CD8-positive, alpha-beta memory T cell (primary cell): ENCODE measurements around the gene FKRP. TPM values are rescaled to one million over a fixed set of nuclear protein-coding genes. Genes with fewer than 3 reads are reported as not detected.
"Not testable (repeated sequence)": the region's sequence is repeated elsewhere in the genome, so short reads cannot be mapped to it uniquely, and the experiment has no call there.

Experiments
- CTCF ChIA-PET: fragments of 350-600 bp; sonication (Branson Sonifier 250); formaldehyde crosslinking; loops from one replicate; lab custom pipeline; 2021; ENCODE audit warnings: antibody characterized with exemption; lab: Charles Lee
- POLR2A ChIA-PET: fragments of 350-600 bp; sonication (Branson Sonifier 250); formaldehyde crosslinking; loops from one replicate; lab custom pipeline; 2021; ENCODE audit warnings: antibody characterized with exemption; lab: Charles Lee
- DNase-seq, 5 donors: peaks; one replicate each; pipeline versions ENCODE4 v3.0.0 to v3.0.0-alpha.2; 2020 to 2022; ENCODE audit warnings: mixed read lengths in 1 of 5
- H3K27ac ChIP-seq: one replicate; pipeline ENCODE4 v1.7.0; 2013; ENCODE audit warnings: low read depth, mild to moderate bottlenecking, low read length, moderate library complexity
- H3K27me3 ChIP-seq: 2 replicates; pipeline ENCODE4 v1.7.0; 2013; ENCODE audit warnings: low read length, mild to moderate bottlenecking; ENCODE audit not compliant: insufficient read depth, poor library complexity, severe bottlenecking
- H3K36me3 ChIP-seq: 2 replicates; pipeline ENCODE4 v1.7.0; 2013; ENCODE audit warnings: mild to moderate bottlenecking, low read length, moderate library complexity; ENCODE audit not compliant: insufficient read depth
- H3K4me1 ChIP-seq: 2 replicates; pipeline ENCODE4 v1.7.0; 2013; ENCODE audit warnings: mild to moderate bottlenecking, low read length, moderate library complexity; ENCODE audit not compliant: insufficient read depth
- H3K4me3 ChIP-seq: 2 replicates; pipeline ENCODE4 v1.7.0; 2013; ENCODE audit warnings: mild to moderate bottlenecking, low read length
- H3K9me3 ChIP-seq: 2 replicates; pipeline ENCODE4 v1.7.0; 2013; ENCODE audit warnings: mild to moderate bottlenecking, low read length
- H3K27ac Mint-ChIP-seq, 8 donors: one replicate each; pipeline ENCODE4 v1.8.0; 2020 to 2021; ENCODE audit warnings: mixed read lengths in 8 of 8, mild to moderate bottlenecking in 6 of 8, inconsistent platforms in 3 of 8, moderate library complexity in 3 of 8
- H3K27me3 Mint-ChIP-seq, 2 donors: one replicate each; pipeline ENCODE4 v1.8.0; 2020 to 2021; ENCODE audit warnings: mixed read lengths in 2 of 2, mild to moderate bottlenecking in 1 of 2, moderate library complexity in 1 of 2
- H3K36me3 Mint-ChIP-seq, 3 donors: one replicate each; pipeline ENCODE4 v1.8.0; 2020 to 2021; ENCODE audit warnings: mixed read lengths in 3 of 3, inconsistent platforms in 1 of 3, mild to moderate bottlenecking in 1 of 3
- H3K4me1 Mint-ChIP-seq, 3 donors: one replicate each; pipeline ENCODE4 v1.8.0; 2020 to 2021; ENCODE audit warnings: mixed read lengths in 3 of 3, inconsistent platforms in 1 of 3, mild to moderate bottlenecking in 1 of 3
- H3K4me3 Mint-ChIP-seq, 7 donors: one replicate each; pipeline ENCODE4 v1.8.0; 2020 to 2021; ENCODE audit warnings: mixed read lengths in 7 of 7, mild to moderate bottlenecking in 6 of 7, moderate library complexity in 4 of 7, inconsistent platforms in 2 of 7
- H3K9me3 Mint-ChIP-seq, 5 donors: one replicate each; pipeline ENCODE4 v1.8.0; 2020 to 2022; ENCODE audit warnings: mixed read lengths in 5 of 5, mild to moderate bottlenecking in 3 of 5, moderate library complexity in 2 of 5, inconsistent platforms in 1 of 5
- polyA plus RNA-seq: library from polyadenylated mRNA; unstranded; fragments of 300-500 nt; fragmentation: Illumina TruSeq; gene quantifications from one replicate; pipeline ENCODE4 v1.2.3, GENCODE V29; 2021
- total RNA-seq, 2 experiments: library from RNA; stranded (reverse); gene quantifications; one replicate each; pipeline ENCODE4 v1.2.3, GENCODE V29; 2021

FKRP gene
- total and polyA plus RNA-seq, 3 experiments from 2014 or later: 6.4 to 24.4 (median 21.6) TPM

DNA sequence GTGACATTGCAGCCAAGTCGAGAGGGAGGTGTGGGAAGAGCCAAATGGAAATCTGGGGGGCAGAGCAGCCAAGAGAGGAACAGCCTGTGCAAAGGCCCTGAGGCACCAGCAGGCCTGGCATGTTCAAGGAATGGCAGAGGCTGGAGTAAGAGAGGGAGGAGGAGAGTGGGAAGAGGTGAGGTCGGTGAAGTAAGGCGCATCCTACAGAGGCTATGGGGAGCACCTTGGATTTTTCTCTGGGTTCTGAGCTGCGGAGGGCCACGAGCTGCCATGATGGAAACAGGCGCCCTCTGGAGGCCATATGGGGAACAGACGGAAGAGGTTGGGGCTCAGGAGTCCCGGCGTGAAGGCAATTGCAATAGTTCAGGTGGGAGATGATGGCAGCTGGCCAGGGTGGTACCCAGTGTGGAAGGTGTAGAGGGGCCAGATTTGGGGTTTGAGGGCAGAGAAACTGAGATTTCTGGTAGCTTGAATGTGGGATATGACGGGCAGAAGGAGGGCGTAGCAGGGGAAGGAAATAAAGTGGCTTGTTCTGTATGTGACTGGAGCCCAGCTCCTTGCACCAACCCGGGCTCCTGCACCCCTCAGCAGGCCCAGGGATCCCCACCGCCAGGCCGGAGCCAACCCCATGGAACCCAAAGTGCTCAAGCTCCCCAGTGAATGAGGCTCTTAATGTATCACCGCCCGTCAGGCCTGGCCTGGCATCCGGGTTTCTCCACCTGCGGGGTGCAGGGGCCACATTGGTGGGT is 20.9 kb downstream of the FKRP start:
- Histone ChIP-seq H3K36me3 (no peaks in the 10 kb centered on the region), H3K27me3 (no peaks in the 10 kb centered on the region), H3K4me3 (no peak overlapping the region), H3K27ac (no peak overlapping the region), H3K9me3 (no peaks in the 10 kb centered on the region), H3K4me1 (no peaks in the 10 kb centered on the region)
- ChIA-PET CTCF (interaction anchor here (0.6 to 3.2 kb wide), 14 partner anchors 9 to 106 kb away, joined by 3 to 23 read pairs (median 4); partner anchors contain the start of genes DACT3 and SLC1A5), POLR2A (no interaction called here)
- H3K4me3 Mint-ChIP-seq: no peak overlapping the region
- peaks cover 4 to 6% (median 4%) of the 10 kb centered on the region in 3 donors for H3K4me1 Mint-ChIP-seq
- H3K27me3 Mint-ChIP-seq: peaks cover 0 to 1% of the 10 kb centered on the region in 2 donors
- DNase-seq: peak; percentile 41 to 75 (median 44)
- H3K36me3 Mint-ChIP-seq: no peaks in the 10 kb centered on the region
- peak overlapping the region in 2 of 8 donors; percentile 53 to 77 for H3K27ac Mint-ChIP-seq
- H3K9me3 Mint-ChIP-seq: no peaks in the 10 kb centered on the region

DNA sequence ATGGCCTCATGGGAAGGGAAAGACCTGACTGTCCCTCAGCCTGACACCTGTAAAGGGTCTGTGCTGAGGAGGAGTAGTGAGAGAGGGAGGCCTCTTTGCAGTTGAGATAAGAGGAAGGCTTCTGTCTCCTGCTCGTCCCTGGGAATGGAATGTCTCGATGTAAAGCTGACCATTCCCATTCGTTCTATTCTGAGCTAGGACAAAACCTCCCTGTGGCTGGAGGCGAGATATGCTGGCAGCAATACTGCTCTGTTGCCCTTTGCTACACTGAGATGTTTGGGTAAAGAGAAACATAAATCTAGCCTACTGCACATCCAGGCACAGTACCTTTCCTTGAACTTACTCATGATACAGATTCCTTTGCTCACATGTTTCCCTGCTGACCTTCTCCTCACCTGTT is 22.9 kb downstream of the FKRP start:
- not testable (repeated sequence) for H3K4me1 ChIP-seq, H3K4me3 Mint-ChIP-seq, H3K36me3 Mint-ChIP-seq, H3K27me3 Mint-ChIP-seq, H3K9me3 ChIP-seq, H3K9me3 Mint-ChIP-seq, H3K27me3 ChIP-seq, DNase-seq, H3K36me3 ChIP-seq, H3K27ac ChIP-seq, H3K4me3 ChIP-seq, H3K4me1 Mint-ChIP-seq
- H3K27ac Mint-ChIP-seq: peak overlapping the region in 1 of 8 donors; percentile 76
- POLR2A ChIA-PET: interaction anchor here (1.2 kb wide), 1 partner anchor 16 kb away, joined by 3 read pairs; no protein-coding TSS in a partner anchor
- CTCF ChIA-PET: interaction anchor here (1.9 to 2.4 kb wide), 2 partner anchors 11 to 72 kb away, joined by 7 to 12 read pairs; no protein-coding TSS in a partner anchor

DNA sequence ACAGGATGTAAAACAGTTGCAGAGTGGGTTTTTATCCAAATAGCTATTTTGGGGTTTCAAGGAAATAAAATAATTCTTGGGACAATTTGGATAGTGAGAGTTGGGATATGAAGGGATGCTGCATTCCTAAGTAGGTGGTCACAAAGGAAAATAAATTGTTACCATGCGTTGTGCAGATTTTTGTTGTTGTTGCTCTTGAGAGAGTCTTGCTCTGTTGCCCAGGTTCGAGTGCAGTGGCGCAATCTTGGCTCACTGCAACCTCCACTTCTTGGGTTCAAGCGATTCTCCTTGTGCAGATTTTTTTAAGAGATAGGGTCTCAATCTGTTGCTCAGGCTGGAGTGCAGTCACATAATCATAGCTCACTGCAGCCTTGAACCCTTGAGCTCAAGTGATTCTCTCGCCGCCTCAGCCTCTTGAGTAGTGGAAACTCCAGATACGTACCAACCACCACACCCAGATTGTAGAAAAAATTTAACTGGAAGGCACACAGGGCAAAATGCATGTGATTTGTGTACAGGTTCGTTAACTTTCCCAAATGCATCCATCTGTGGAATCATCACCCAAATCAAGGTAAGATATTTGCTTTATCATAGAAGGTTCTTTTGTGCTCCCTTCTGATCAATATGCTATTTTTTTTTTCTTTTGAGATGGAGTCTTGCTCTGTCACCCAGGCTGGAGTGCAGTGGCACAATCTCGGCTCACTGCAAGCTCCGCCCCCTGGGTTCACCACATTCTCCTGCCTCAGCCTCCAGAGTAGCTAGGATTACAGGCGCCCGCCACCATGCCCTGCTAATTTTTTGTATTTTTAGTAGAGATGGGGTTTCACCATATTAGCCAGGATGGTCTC is 26.5 kb downstream of the FKRP start:
- ChIA-PET CTCF (interaction anchor here (1.0 kb wide), 1 partner anchor 12 kb away, joined by 3 read pairs; no protein-coding TSS in a partner anchor), POLR2A (no interaction called here)
- Mint-ChIP-seq H3K4me3 (no peak overlapping the region), H3K27ac (peak overlapping the region in 1 of 8 donors; percentile 75), H3K4me1 (no peaks in the 10 kb centered on the region), H3K27me3 (no peaks in the 10 kb centered on the region), H3K36me3 (peaks cover 0 to 24% (median 8%) of the 10 kb centered on the region in 3 donors), H3K9me3 (no peaks in the 10 kb centered on the region)
- Histone ChIP-seq H3K4me3 (no peak overlapping the region), H3K27me3 (no peaks in the 10 kb centered on the region), H3K4me1 (no peaks in the 10 kb centered on the region), H3K27ac (no peak overlapping the region), H3K36me3 (peaks cover 20% of the 10 kb centered on the region), H3K9me3 (no peaks in the 10 kb centered on the region)
- DNase-seq: no peak

DNA sequence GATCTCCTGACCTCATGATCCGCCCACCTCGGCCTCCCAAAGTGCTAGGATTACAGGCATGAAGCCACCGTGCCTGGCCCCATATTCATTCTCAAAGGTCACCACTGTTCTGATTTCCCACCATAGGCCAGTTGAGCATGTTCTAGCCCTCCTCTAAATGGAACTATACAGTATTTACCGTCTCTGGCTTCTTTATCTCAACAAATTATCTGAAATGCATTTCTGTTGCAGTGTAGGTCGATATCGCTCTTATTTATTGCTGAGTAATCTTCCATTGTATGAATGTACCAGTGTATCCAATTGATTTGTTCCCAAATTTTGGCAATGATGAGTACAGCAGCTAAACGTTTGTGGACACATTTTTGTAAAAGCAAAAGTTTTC is 27.2 kb downstream of the FKRP start:
- peaks cover 0 to 29% (median 8%) of the 10 kb centered on the region in 3 donors for H3K36me3 Mint-ChIP-seq
- Histone ChIP-seq H3K4me1 (no peaks in the 10 kb centered on the region), H3K27ac (no peak overlapping the region), H3K9me3 (no peaks in the 10 kb centered on the region), H3K4me3 (no peak overlapping the region), H3K36me3 (peaks cover 20% of the 10 kb centered on the region), H3K27me3 (no peaks in the 10 kb centered on the region)
- H3K4me1 Mint-ChIP-seq: peaks cover 0 to 2% (median 0%) of the 10 kb centered on the region in 3 donors
- H3K27ac Mint-ChIP-seq: no peak overlapping the region
- H3K4me3 Mint-ChIP-seq: no peak overlapping the region
- CTCF ChIA-PET: no interaction called here
- no peaks in the 10 kb centered on the region for H3K27me3 Mint-ChIP-seq
- POLR2A ChIA-PET: no interaction called here
- no peak for DNase-seq
- H3K9me3 Mint-ChIP-seq: no peaks in the 10 kb centered on the region

DNA sequence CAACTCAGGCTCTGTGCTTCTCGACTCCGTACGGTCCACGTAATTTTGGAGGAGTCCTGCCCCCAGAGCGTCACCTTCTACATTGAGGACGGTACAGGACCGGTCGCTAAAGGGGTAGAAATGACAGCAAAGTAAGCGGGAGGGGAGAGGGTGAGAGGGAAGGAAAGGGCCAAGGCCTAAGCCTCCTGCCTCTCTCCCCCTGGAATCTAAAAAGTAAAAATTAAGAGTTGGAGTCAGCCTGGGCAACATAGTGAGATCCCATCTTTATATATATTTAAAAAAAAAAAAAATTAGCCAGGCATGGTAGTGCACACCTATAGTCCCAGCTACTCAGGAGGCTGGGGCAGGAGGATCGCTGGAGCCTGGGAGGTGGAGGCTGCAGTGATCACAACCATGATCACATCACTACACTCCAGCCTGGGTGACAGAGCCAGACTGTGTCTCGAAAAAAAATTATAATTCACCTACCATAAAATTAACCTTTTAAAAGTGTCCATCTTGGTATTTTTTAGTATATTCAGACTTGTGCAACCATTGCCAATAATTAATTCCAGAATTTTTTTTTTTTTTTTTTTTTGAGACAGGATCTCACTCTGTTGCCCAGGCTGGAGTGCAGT is 29.9 kb downstream of the FKRP start:
- Mint-ChIP-seq H3K36me3 (peaks cover 0 to 43% (median 8%) of the 10 kb centered on the region in 3 donors), H3K4me3 (no peak overlapping the region), H3K9me3 (no peaks in the 10 kb centered on the region), H3K4me1 (peaks cover 0 to 4% (median 4%) of the 10 kb centered on the region in 3 donors), H3K27me3 (no peaks in the 10 kb centered on the region), H3K27ac (peak overlapping the region in 1 of 8 donors; percentile 63)
- no peaks in the 10 kb centered on the region for H3K27me3 ChIP-seq
- POLR2A ChIA-PET: interaction anchor here (0.7 kb wide), 1 partner anchor 337 kb away, joined by 5 read pairs; no protein-coding TSS in a partner anchor
- no peak overlapping the region for H3K4me3 ChIP-seq
- no peaks in the 10 kb centered on the region for H3K9me3 ChIP-seq
- H3K4me1 ChIP-seq: no peaks in the 10 kb centered on the region
- DNase-seq: no peak
- CTCF ChIA-PET: interaction anchor here (0.7 to 1.7 kb wide), 2 partner anchors 65 to 253 kb away, joined by 3 to 4 read pairs; no protein-coding TSS in a partner anchor
- peaks cover 20% of the 10 kb centered on the region for H3K36me3 ChIP-seq
- H3K27ac ChIP-seq: no peak overlapping the region

DNA sequence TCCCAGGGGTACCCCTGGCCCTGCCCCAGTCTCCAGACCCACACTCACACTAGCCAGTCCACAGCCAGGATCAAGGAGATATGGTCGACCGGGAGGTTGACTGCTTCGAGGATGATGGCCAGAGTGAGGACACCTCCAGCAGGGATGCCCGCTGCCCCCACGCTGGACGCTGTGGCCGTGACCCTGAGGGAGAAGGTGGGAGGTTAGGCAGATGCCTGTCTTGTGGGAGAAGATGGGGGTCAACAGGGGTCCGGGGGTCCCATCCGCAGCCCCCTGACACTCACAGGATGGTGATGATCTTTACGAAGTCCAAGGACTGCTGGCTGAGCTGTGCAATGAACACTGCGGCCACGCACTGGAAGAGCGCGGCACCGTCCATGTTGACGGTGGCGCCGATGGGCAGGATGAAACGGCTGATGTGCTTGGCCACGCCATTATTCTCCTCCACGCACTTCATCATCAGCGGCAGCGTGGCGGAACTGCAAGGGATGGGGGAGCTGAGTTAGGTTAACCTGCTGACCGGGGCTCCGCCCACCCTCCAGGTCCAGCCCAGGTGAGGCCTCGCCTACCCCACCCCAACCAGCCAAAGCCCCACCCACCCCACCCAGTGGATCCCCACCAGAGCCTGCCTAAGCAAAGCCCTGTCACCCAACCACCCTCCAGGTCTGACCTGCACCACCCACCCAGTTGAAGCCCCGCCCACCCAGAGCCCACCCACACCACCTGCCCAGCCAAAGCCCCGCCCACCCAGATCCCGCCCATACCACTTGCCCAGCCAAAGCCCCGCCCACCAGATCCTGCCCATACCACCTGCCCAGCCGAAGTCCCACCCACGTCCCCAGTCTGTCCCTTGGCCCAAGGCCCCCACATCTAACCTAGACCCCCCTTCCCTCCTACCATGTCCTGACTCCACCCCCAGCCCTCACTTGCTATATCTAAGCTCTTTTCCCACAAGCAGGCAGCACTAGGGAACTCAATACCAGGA is 31.4 kb downstream of the FKRP start:
- Mint-ChIP-seq H3K4me1 (peaks cover 0 to 6% (median 5%) of the 10 kb centered on the region in 3 donors), H3K27ac (peak overlapping the region in 3 of 8 donors; percentile 3 to 90 (median 77)), H3K27me3 (no peaks in the 10 kb centered on the region), H3K4me3 (no peak overlapping the region), H3K36me3 (peaks cover 0 to 54% (median 11%) of the 10 kb centered on the region in 3 donors), H3K9me3 (no peaks in the 10 kb centered on the region)
- Histone ChIP-seq H3K4me1 (no peaks in the 10 kb centered on the region), H3K36me3 (peaks cover 20% of the 10 kb centered on the region), H3K27ac (no peak overlapping the region), H3K9me3 (no peaks in the 10 kb centered on the region), H3K4me3 (no peak overlapping the region), H3K27me3 (no peaks in the 10 kb centered on the region)
- CTCF ChIA-PET: interaction anchor here (1.7 kb wide), 1 partner anchor 63 kb away, joined by 4 read pairs; no protein-coding TSS in a partner anchor
- POLR2A ChIA-PET: interaction anchor here (0.6 kb wide), 1 partner anchor 62 kb away, joined by 3 read pairs; no protein-coding TSS in a partner anchor
- no peak for DNase-seq
